OCI-LY7 (cell line): Measurements from ENCODE around the gene JAK3. TPM values are rescaled to one million over a fixed set of nuclear protein-coding genes. Genes with fewer than 3 reads are reported as not detected.

Experiments
- BruUV-seq: library from RNA; stranded (reverse); fragments of 400-500 nt; replicated peaks from 2 replicates; lab custom pipeline; 2021; lab: Mats Ljungman, UMichigan
- CTCF ChIA-PET: fragments of 300-600 bp; sonication (Branson Sonifier 250); formaldehyde crosslinking; loops from one replicate; lab custom pipeline; 2022; ENCODE audit warnings: antibody characterized with exemption; ENCODE audit not compliant: unreplicated experiment; lab: Charles Lee
- POLR2A ChIA-PET: fragments of 300-600 bp; sonication (Branson Sonifier 250); formaldehyde crosslinking; loops from one replicate; lab custom pipeline; 2022; ENCODE audit warnings: antibody characterized with exemption; lab: Charles Lee
- DNase-seq: peaks from one replicate; pipeline ENCODE4 v3.0.0-alpha.2; 2015; ENCODE audit warnings: low spot score
- H2AFZ ChIP-seq: fragments of 200-600 bp; sonication (generic), shearing (Covaris generic); 2 replicates; pipeline ENCODE4 v1.6.1; 2014; ENCODE audit warnings: mild to moderate bottlenecking, antibody characterized with exemption, low read length, moderate library complexity
- H3K27ac ChIP-seq: fragments of 200-600 bp; sonication (generic); 2 replicates; pipeline ENCODE4 v1.5.1; 2014; ENCODE audit warnings: mixed run types, low read depth, mild to moderate bottlenecking, moderate library complexity, low read length, inconsistent platforms; ENCODE audit not compliant: poor library complexity, severe bottlenecking
- H3K36me3 ChIP-seq: fragments of 200-600 bp; sonication (generic); 2 replicates; pipeline ENCODE4 v1.6.1; 2014; ENCODE audit warnings: mild to moderate bottlenecking, antibody characterized with exemption, low read length, moderate library complexity, mixed read lengths; ENCODE audit not compliant: insufficient read depth
- H3K4me1 ChIP-seq: fragments of 200-600 bp; sonication (generic); 2 replicates; pipeline ENCODE4 v1.5.1; 2014; ENCODE audit warnings: mild to moderate bottlenecking, low read length; ENCODE audit not compliant: insufficient read depth, poor library complexity, severe bottlenecking
- H3K4me2 ChIP-seq: fragments of 200-600 bp; sonication (generic); 2 replicates; pipeline ENCODE4 v1.6.1; 2014; ENCODE audit warnings: mild to moderate bottlenecking, low read length
- H3K4me3 ChIP-seq: fragments of 200-600 bp; sonication (generic); 2 replicates; pipeline ENCODE4 v1.5.1; 2014; ENCODE audit warnings: mild to moderate bottlenecking, low read depth, low read length; ENCODE audit not compliant: poor library complexity, severe bottlenecking
- H3K79me2 ChIP-seq: fragments of 200-600 bp; sonication (generic); 2 replicates; pipeline ENCODE4 v1.6.1; 2016; ENCODE audit warnings: low read depth, mild to moderate bottlenecking, low read length, moderate library complexity, mixed read lengths; ENCODE audit not compliant: insufficient read depth
- H3K9me2 ChIP-seq: fragments of 200-600 bp; sonication (generic); 2 replicates; pipeline ENCODE4 v1.6.1; 2016; ENCODE audit warnings: mild to moderate bottlenecking, low read length, mixed read lengths; ENCODE audit not compliant: insufficient read depth
- H3K9me3 ChIP-seq: fragments of 200-600 bp; sonication (generic); 2 replicates; pipeline ENCODE4 v1.6.1; 2014; ENCODE audit warnings: mild to moderate bottlenecking, mixed run types, low read length, mixed read lengths
- H4K20me1 ChIP-seq: fragments of 200-600 bp; sonication (generic); 2 replicates; pipeline ENCODE4 v1.6.1; 2014; ENCODE audit warnings: mild to moderate bottlenecking, antibody characterized with exemption, low read length, moderate library complexity, mixed read lengths; ENCODE audit not compliant: insufficient read depth
- CTCF ChIP-seq: fragments of 200-600 bp; sonication (generic); conservative IDR thresholded peaks from 2 replicates; pipeline ENCODE4 v1.5.1; 2014; ENCODE audit warnings: mild to moderate bottlenecking, antibody characterized with exemption, low read length, moderate library complexity, mixed read lengths
- EZH2phosphoT487 ChIP-seq: fragments of 200-600 bp; sonication (generic); IDR thresholded peaks from 2 replicates; pipeline ENCODE4 v1.6.1; 2018; ENCODE audit warnings: low read depth, borderline replicate concordance, mild to moderate bottlenecking, mixed run types, antibody characterized with exemption, low read length, moderate library complexity, mixed read lengths
- intact Hi-C: fragments of 100-400 bp; cut with micrococcal nuclease; formaldehyde crosslinking; loops from one replicate; pipeline ENCODE4 v1.10.0; 2022; ENCODE audit not compliant: unreplicated experiment
- total RNA-seq, 2 experiments: library from RNA; depleted of rRNA in 1 of 2; stranded (reverse); fragments of >200 nt in 1 of 2; shearing (Covaris generic) in 1 of 2; gene quantifications; 2 replicates each; pipeline ENCODE4 v1.2.3, GENCODE V29; 2014 to 2022

The JAK3 gene
- total RNA-seq, 2 experiments from 2014 or later = 14.0 to 25.3 TPM

DNA sequence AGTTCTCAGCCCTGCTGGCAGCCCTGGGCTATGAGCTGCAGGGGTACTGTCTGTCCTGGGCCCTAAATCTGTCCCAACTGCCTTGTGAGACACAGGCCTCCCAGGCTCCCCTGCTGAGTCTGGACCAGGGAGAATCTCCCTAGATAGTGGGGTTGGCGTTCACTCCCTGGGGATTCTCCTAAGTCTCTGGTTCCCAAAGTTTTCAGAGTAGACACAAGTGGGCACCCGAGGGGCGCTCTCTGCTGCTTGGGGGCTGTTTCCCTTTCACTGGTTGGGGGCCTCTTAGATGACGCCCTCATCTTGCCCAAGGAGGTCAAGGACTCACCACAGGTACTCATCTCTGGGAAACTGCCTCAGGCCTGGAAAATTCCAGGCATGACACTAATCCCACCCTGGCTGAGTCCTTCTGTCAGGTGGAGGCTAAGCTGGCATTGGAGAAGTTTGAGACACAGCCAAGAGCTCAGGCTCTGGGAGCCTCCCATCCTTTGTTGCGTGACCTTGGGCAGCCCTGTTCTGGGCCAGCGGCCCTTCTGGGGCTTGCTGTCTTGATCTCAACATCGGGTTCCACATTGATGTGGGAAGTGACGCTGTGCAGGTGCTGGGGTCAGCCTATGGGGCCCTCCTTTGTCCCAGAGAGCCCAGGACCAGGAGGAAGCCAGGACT is 15.9 kb upstream of the JAK3 start:
- Histone ChIP-seq H3K4me3 (no peak overlapping the region), H3K79me2 (peaks cover 28% of the 10 kb centered on the region), H3K36me3 (peaks cover 56% of the 10 kb centered on the region), H3K9me3 (no peaks in the 10 kb centered on the region), H3K9me2 (no peaks in the 10 kb centered on the region), H3K4me1 (peaks cover 36% of the 10 kb centered on the region), H3K27ac (peak overlapping the region; percentile 65), H3K4me2 (no peak overlapping the region), H2AFZ (no peak overlapping the region), H4K20me1 (peaks cover 21% of the 10 kb centered on the region)
- CTCF ChIA-PET = no interaction called here
- TF ChIP-seq EZH2phosphoT487 (no peak), CTCF (no peak)
- no TSS peak for BruUV-seq
- POLR2A ChIA-PET = interaction anchor here (0.6 to 0.8 kb wide), 2 partner anchors 56 to 727 kb away, joined by 4 to 5 read pairs; no protein-coding TSS in a partner anchor
- intact Hi-C loops = no loop called here
- no peak for DNase-seq

DNA sequence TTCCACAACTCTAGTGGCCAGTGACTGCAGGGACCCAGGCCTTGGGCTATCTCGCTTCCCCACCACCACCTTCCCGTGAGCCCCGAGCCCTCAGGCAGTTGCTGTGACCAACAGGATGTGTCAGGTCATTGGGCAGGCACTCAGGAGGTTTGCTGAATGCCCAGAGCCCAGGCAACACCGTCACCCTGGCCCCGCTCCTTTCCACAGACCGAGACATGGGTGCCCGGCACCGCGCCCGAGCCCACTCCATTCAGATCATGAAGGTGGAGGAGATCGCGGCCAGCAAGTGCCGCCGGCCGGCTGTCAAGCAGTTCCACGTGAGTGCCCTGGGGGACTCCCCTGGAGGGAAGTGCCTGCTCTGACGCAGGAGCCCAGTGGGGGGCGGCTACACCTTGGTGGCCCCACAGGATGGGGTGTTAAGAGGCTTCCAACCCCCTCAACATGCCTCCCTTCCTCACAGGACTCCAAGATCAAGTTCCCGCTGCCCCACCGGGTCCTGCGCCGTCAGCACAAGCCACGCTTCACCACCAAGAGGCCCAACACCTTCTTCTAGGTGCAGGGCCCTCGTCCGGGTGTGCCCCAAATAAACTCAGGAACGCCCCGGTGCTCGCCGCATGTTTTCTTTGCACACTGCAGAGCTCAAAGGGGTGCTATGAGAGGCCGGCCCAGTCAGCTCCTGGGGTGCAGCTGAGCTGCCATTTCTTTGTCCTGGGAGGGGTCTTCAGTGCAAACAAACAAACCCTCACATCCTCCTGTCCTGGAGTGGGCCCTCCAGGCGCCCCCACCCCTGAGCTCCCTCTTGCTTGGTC is 15.1 kb upstream of the JAK3 start:
- intact Hi-C loops = no loop called here

More for the DNA sequence above, 15.1 kb upstream of the JAK3 start:
- H3K9me3 ChIP-seq = no peaks in the 10 kb centered on the region
- no peak overlapping the region for H2AFZ ChIP-seq
- CTCF ChIA-PET = no interaction called here
- H3K27ac ChIP-seq = peak overlapping the region; percentile 65
- H3K4me3 ChIP-seq = peak overlapping the region; percentile 90
- no peak for TF ChIP-seq EZH2phosphoT487
- TF ChIP-seq CTCF = no peak
- BruUV-seq = no TSS peak
- H3K79me2 ChIP-seq = peaks cover 28% of the 10 kb centered on the region
- H4K20me1 ChIP-seq = peaks cover 21% of the 10 kb centered on the region
- DNase-seq = no peak
- POLR2A ChIA-PET = no interaction called here
- peaks cover 56% of the 10 kb centered on the region for H3K36me3 ChIP-seq
- H3K4me2 ChIP-seq = peak overlapping the region; percentile 96
- H3K9me2 ChIP-seq = no peaks in the 10 kb centered on the region
- peaks cover 36% of the 10 kb centered on the region for H3K4me1 ChIP-seq
